NOMO-1 (cell line): ENCODE measurements around the gene CUL9.

Experiments
- DNase-seq, 2 experiments: peaks; one replicate each; lab custom pipeline; 2025; ENCODE audit not compliant: unreplicated experiment in 2 of 2; lab: John Stamatoyannopoulos, UW

The CUL9 gene

GRCh38 chr6:43253401-43253800 is 71.4 kb downstream of the CUL9 start:
- DNase-seq: no peak

GRCh38 chr6:43254138-43254817 is 72.3 kb downstream of the CUL9 start:
- no peak for DNase-seq

GRCh38 chr6:43254846-43255245 is 72.8 kb downstream of the CUL9 start:
- no peak for DNase-seq

- no peak for DNase-seq
These were observed 73.5 kb downstream of the CUL9 start for GRCh38 chr6:43255408-43256054.

GRCh38 chr6:43256670-43257366 is 74.8 kb downstream of the CUL9 start:
- DNase-seq: no peak

- no peak for DNase-seq
These were observed 75.6 kb downstream of the CUL9 start for GRCh38 chr6:43257367-43258145.

GRCh38 chr6:43258180-43258579 is 76.2 kb downstream of the CUL9 start:
- DNase-seq: no peak

GRCh38 chr6:43258807-43259686 is 77.1 kb downstream of the CUL9 start:
- no peak for DNase-seq

GRCh38 chr6:43260791-43261190 is 78.8 kb downstream of the CUL9 start:
- no peak for DNase-seq

GRCh38 chr6:43261198-43261597 is 79.2 kb downstream of the CUL9 start:
- no peak for DNase-seq

- no peak for DNase-seq
These were observed 80.2 kb downstream of the CUL9 start for GRCh38 chr6:43262000-43262779.

GRCh38 chr6:43262780-43263313 is 80.9 kb downstream of the CUL9 start:
- no peak for DNase-seq

- DNase-seq: peak; percentile 68 to 71
These were observed 81.5 kb downstream of the CUL9 start for GRCh38 chr6:43263314-43264178.

GRCh38 chr6:43264599-43265145 is 82.7 kb downstream of the CUL9 start:
- no peak for DNase-seq

- DNase-seq: no peak
These were observed 83.6 kb downstream of the CUL9 start for GRCh38 chr6:43265564-43265963.

- no peak for DNase-seq
These were observed 85.8 kb downstream of the CUL9 start for GRCh38 chr6:43267619-43268354.

- DNase-seq: no peak
These were observed 86.3 kb downstream of the CUL9 start for GRCh38 chr6:43268355-43268700.
